Vagina (tissue), 2 donors: ENCODE data around the gene RNF144A. TPM values are rescaled to one million over a fixed set of nuclear protein-coding genes. Genes with fewer than 3 reads are reported as not detected.

Source experiments
- DNase-seq, 2 donors: peaks; one replicate each; pipeline ENCODE4 v3.0.0-alpha.2; 2017; ENCODE audit errors: extremely low spot score in 2 of 2
- H3K27ac ChIP-seq: fragments of 200-600 bp; sonication (generic); one replicate; pipeline ENCODE4 v1.5.1; 2019
- H3K27me3 ChIP-seq: fragments of 200-600 bp; sonication (generic); one replicate; pipeline ENCODE4 v1.5.1; 2019
- H3K36me3 ChIP-seq, 2 donors: fragments of 200-600 bp; sonication (generic); one replicate each; pipeline ENCODE4 v1.5.1; 2017 to 2019
- H3K4me1 ChIP-seq: fragments of 200-600 bp; sonication (generic); one replicate; pipeline ENCODE4 v1.5.1; 2019
- H3K4me3 ChIP-seq, 2 donors: fragments of 200-600 bp; sonication (generic); 1 replicate in 1 of 2; 2 replicates in 1 of 2; pipeline ENCODE4 v1.5.1; 2016 to 2019
- H3K9me3 ChIP-seq: fragments of 200-600 bp; sonication (generic); one replicate; pipeline ENCODE4 v1.5.1; 2019
- CTCF ChIP-seq, 3 experiments: fragments of 450-650 bp in 2 of 3; fragments of 200-600 bp in 1 of 3; sonication (generic) in 1 of 3; IDR thresholded peaks; one replicate each; pipeline ENCODE4 v1.5.1; 2017 to 2019; ENCODE audit warnings: antibody characterized with exemption in 3 of 3, mild to moderate bottlenecking in 2 of 3, moderate library complexity in 2 of 3
- POLR2A ChIP-seq, 2 donors: fragments of 450-650 bp; IDR thresholded peaks; one replicate each; pipeline ENCODE4 v1.6.1; 2017; ENCODE audit warnings: antibody characterized with exemption in 2 of 2, mild to moderate bottlenecking in 2 of 2, moderate library complexity in 2 of 2
- POLR2AphosphoS5 ChIP-seq, 2 donors: sonication (generic); formaldehyde crosslinking; IDR thresholded peaks; one replicate each; pipeline ENCODE4 v1.9.0; 2017; ENCODE audit warnings: antibody characterized with exemption in 2 of 2, mild to moderate bottlenecking in 2 of 2, low read depth in 1 of 2; ENCODE audit not compliant: insufficient read depth in 1 of 2
- intact Hi-C: fragments of 100-400 bp; cut with DNase I; formaldehyde crosslinking; loops from one replicate; pipeline ENCODE4 v1.15.1; 2023
- total RNA-seq: library from RNA; depleted of rRNA; stranded (reverse); fragments of >200 nt; gene quantifications from one replicate; pipeline ENCODE4 v1.2.3, GENCODE V29; 2016

Gene RNF144A
- total RNA-seq, 1 donor from 2014 or later = 17.2 TPM

- intact Hi-C loops = no loop called here
- peaks cover 14% of the 10 kb centered on the region for H3K4me1 ChIP-seq
- H3K4me3 ChIP-seq = no peak overlapping the region
- H3K9me3 ChIP-seq = no peaks in the 10 kb centered on the region
- H3K27me3 ChIP-seq = no peaks in the 10 kb centered on the region
- DNase-seq = peak in 1 of 2 donors; percentile 19
- peak overlapping the region; percentile 49 for H3K27ac ChIP-seq
- no peaks in the 10 kb centered on the region for H3K36me3 ChIP-seq
- TF ChIP-seq POLR2AphosphoS5 (IDR thresholded peaks at IDR 0.05; ENCODE audit: insufficient read depth in 1 of 2, low read depth in 1 of 2) = no peak
- no peak for TF ChIP-seq CTCF (IDR thresholded peaks at IDR 0.05)
- TF ChIP-seq POLR2A (IDR thresholded peaks at IDR 0.05) = no peak
Measured at GRCh38 chr2:6947929-6948676, 30.9 kb downstream of the RNF144A start.

- H3K4me1 ChIP-seq = peaks cover 14% of the 10 kb centered on the region
- no peaks in the 10 kb centered on the region for H3K9me3 ChIP-seq
- no peak overlapping the region for H3K4me3 ChIP-seq
- TF ChIP-seq CTCF (IDR thresholded peaks at IDR 0.05) (no peak), POLR2A (IDR thresholded peaks at IDR 0.05) (no peak), POLR2AphosphoS5 (IDR thresholded peaks at IDR 0.05; ENCODE audit: insufficient read depth in 1 of 2, low read depth in 1 of 2) (no peak)
- H3K27ac ChIP-seq = peak overlapping the region; percentile 49
- no peaks in the 10 kb centered on the region for H3K36me3 ChIP-seq
- DNase-seq = peak in 1 of 2 donors; percentile 79
- intact Hi-C loops = no loop called here
- no peaks in the 10 kb centered on the region for H3K27me3 ChIP-seq
Measured at GRCh38 chr2:6948677-6949351, 31.6 kb downstream of the RNF144A start.

GRCh38 chr2:6951046-6951445 is 33.8 kb downstream of the RNF144A start:
- Histone ChIP-seq H3K27me3 (no peaks in the 10 kb centered on the region), H3K4me1 (peaks cover 21% of the 10 kb centered on the region), H3K9me3 (no peaks in the 10 kb centered on the region), H3K27ac (no peak overlapping the region), H3K4me3 (no peak overlapping the region), H3K36me3 (no peaks in the 10 kb centered on the region)
- DNase-seq = no peak
- intact Hi-C loops = no loop called here
- TF ChIP-seq CTCF (IDR thresholded peaks at IDR 0.05) (no peak), POLR2A (IDR thresholded peaks at IDR 0.05) (no peak), POLR2AphosphoS5 (IDR thresholded peaks at IDR 0.05; ENCODE audit: insufficient read depth in 1 of 2, low read depth in 1 of 2) (no peak)

GRCh38 chr2:6952101-6952500 is 34.9 kb downstream of the RNF144A start:
- intact Hi-C loops = no loop called here
- Histone ChIP-seq H3K36me3 (no peaks in the 10 kb centered on the region), H3K4me3 (no peak overlapping the region), H3K27me3 (no peaks in the 10 kb centered on the region), H3K4me1 (peaks cover 31% of the 10 kb centered on the region), H3K27ac (peak overlapping the region; percentile 6), H3K9me3 (no peaks in the 10 kb centered on the region)
- TF ChIP-seq POLR2A (IDR thresholded peaks at IDR 0.05) = no peak
- no peak for TF ChIP-seq CTCF (IDR thresholded peaks at IDR 0.05)
- no peak for TF ChIP-seq POLR2AphosphoS5 (IDR thresholded peaks at IDR 0.05; ENCODE audit: insufficient read depth in 1 of 2, low read depth in 1 of 2)
- no peak for DNase-seq

- DNase-seq = no peak
- Histone ChIP-seq H3K27ac (no peak overlapping the region), H3K27me3 (no peaks in the 10 kb centered on the region), H3K9me3 (no peaks in the 10 kb centered on the region), H3K36me3 (no peaks in the 10 kb centered on the region), H3K4me1 (peaks cover 32% of the 10 kb centered on the region), H3K4me3 (no peak overlapping the region)
- intact Hi-C loops = no loop called here
- no peak for TF ChIP-seq CTCF (IDR thresholded peaks at IDR 0.05)
- no peak for TF ChIP-seq POLR2AphosphoS5 (IDR thresholded peaks at IDR 0.05; ENCODE audit: insufficient read depth in 1 of 2, low read depth in 1 of 2)
- TF ChIP-seq POLR2A (IDR thresholded peaks at IDR 0.05) = no peak
Measured at GRCh38 chr2:6954586-6954985, 37.4 kb downstream of the RNF144A start.
